SKM-1 treated with dmso at 0.1 percent for 144 hours (cell line): ENCODE measurements around the gene TRIM34.
"Not testable (repeated sequence)": the region's sequence is repeated elsewhere in the genome, so short reads cannot be mapped to it uniquely, and the experiment has no call there.

ENCODE experiments used
- DNase-seq: peaks from one replicate; lab custom pipeline; 2025; ENCODE audit not compliant: unreplicated experiment; lab: John Stamatoyannopoulos, UW

TRIM34 gene

GRCh38 chr11:5684036-5684645 is 59.3 kb downstream of the TRIM34 start:
- DNase-seq: no peak

- DNase-seq: peak; percentile 74
Measured at GRCh38 chr11:5684646-5685362, 60.0 kb downstream of the TRIM34 start, which contains the start of gene TRIM5. Gene TRIM5, minus strand, starts transcription at chr11:5685074. Its CDS starts 4,897 bp downstream, at chr11:5680177.

- no peak for DNase-seq
Measured at GRCh38 chr11:5686426-5686825, 61.6 kb downstream of the TRIM34 start.

- DNase-seq: no peak
Measured at GRCh38 chr11:5688482-5688881, 63.7 kb downstream of the TRIM34 start.

- DNase-seq: peak; percentile 93
Measured at GRCh38 chr11:5689551-5689983, 64.8 kb downstream of the TRIM34 start, which contains the start of gene TRIM22. Gene TRIM22, plus strand, starts transcription at chr11:5689790. Its CDS starts 6,443 bp downstream, at chr11:5696233.

- no peak for DNase-seq
Measured at GRCh38 chr11:5690216-5690615, 65.4 kb downstream of the TRIM34 start.

GRCh38 chr11:5690736-5691135 is 65.9 kb downstream of the TRIM34 start:
- DNase-seq: no peak

- DNase-seq: not testable (repeated sequence)
Measured at GRCh38 chr11:5691238-5691963, 66.6 kb downstream of the TRIM34 start.

DNA sequence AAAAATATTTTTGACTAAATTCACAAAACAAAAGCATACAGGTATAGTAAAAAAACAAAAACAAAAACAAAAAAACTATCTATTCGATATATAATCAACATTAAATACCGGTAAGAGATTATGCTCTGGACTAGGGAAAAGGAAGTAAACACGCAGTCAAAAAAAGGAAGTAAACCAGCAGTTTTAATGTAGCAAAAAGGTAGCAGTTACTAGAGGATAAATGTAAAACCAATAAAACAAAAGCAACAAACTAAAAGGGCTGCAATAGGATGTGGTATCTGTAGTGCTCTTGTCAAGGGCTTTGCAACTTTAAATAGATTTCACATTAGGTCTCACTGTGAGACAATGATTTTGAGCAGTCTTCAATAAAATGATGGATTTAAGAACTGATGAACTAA is 67.2 kb downstream of the TRIM34 start:
- peak; percentile 40 for DNase-seq
